ENCODE results near the gene POLDIP2. TPM values are rescaled to one million over a fixed set of nuclear protein-coding genes. Genes with fewer than 3 reads are reported as not detected.

The POLDIP2 gene
- total and polyA plus RNA-seq, 2 of the 13 experiments (the other 11 are each of a cell fraction or from before 2014, with no cell fraction given) = 85.9 to 114 TPM

GRCh38 chr17:28399808-28400207 is 42.5 kb upstream of the POLDIP2 start:
- CTCF ChIA-PET (ENCODE audit: low intra/inter-chr PET ratio, low total read pairs) = no interaction called here
- intact Hi-C loops (cut with micrococcal nuclease; ENCODE audit: unreplicated experiment) = no loop called here
- DNase-seq (ENCODE audit: low spot score) (no peak), FAIRE-seq (no peak), ATAC-seq (no peak)
- POLR2A ChIA-PET = interaction anchor here (1.2 to 3.1 kb wide), 5 partner anchors 17 to 52 kb away, joined by 3 to 18 read pairs (median 6); partner anchors contain the start of genes POLDIP2 and VTN
- H3K4me2 ChIP-seq (ENCODE audit: low read depth, low read length) = no peak overlapping the region
- TF ChIP-seq GTF3A (CRISPR knock-in tag; conservative IDR thresholded peaks at IDR 0.05) (no peak), ZNF570 (CRISPR knock-in tag; IDR thresholded peaks at IDR 0.05; ENCODE audit: borderline replicate concordance) (no peak), KLF15 (CRISPR knock-in tag; IDR thresholded peaks at IDR 0.05; ENCODE audit: borderline replicate concordance) (no peak), NR2F1 (CRISPR knock-in tag; IDR thresholded peaks at IDR 0.05) (no peak), ZNF121 (CRISPR knock-in tag; IDR thresholded peaks at IDR 0.05) (peak; percentile 73)
- peaks cover 13 to 33% of the 10 kb centered on the region in 2 experiments for H3K36me3 ChIP-seq (replicated peaks in 1 of 2; ENCODE audit: control insufficient read depth in 1 of 2, insufficient read depth in 2 of 2, low read length in 2 of 2)
- no peak overlapping the region for H3K27ac ChIP-seq (ENCODE audit: extremely low read length, insufficient read depth, low read length)
- WGBS (ENCODE audit: low lambda C conversion rate) = 98% methylated on average over 4 of the region's 4 CpGs
- H3K79me2 ChIP-seq (ENCODE audit: insufficient read depth, low read length) = peaks cover 8% of the 10 kb centered on the region
- no peaks in the 10 kb centered on the region for H3K27me3 ChIP-seq (ENCODE audit: control insufficient read depth in 1 of 2, insufficient read depth in 2 of 2, low read length in 2 of 2)
- H2AFZ ChIP-seq (ENCODE audit: low read length) = no peak overlapping the region
- peaks cover 53% of the 10 kb centered on the region for H3K4me1 ChIP-seq (ENCODE audit: insufficient read depth, low read length)
- H4K20me1 ChIP-seq (ENCODE audit: insufficient read depth, low read length) = no peaks in the 10 kb centered on the region
- H3K9ac ChIP-seq (ENCODE audit: insufficient read depth, low read depth, low read length) = no peak overlapping the region
- H3K4me3 ChIP-seq (replicated peaks in 1 of 3; ENCODE audit: insufficient read depth in 1 of 3, low read depth in 2 of 3, low read length in 3 of 3) = no peak overlapping the region
- BruUV-seq (replicated peaks) = no TSS peak
- H3K9me3 ChIP-seq (ENCODE audit: low read length) = no peaks in the 10 kb centered on the region
- in situ Hi-C loops (cut with HindIII; ENCODE audit: extremely low pct_ligation_motif_present, low pct_unique_long_range_greater_than_20kb) = no loop called here

GRCh38 chr17:28398280-28398981 is 41.1 kb upstream of the POLDIP2 start:
- BruUV-seq (replicated peaks) = TSS peak; percentile 0
- peak overlapping the region; percentile 31 for H3K27ac ChIP-seq (ENCODE audit: extremely low read length, insufficient read depth, low read length)
- ChIA-PET CTCF (ENCODE audit: low intra/inter-chr PET ratio, low total read pairs) (no interaction called here), POLR2A (interaction anchor here (0.9 to 4.8 kb wide), 10 partner anchors 8 to 153 kb away, joined by 3 to 33 read pairs (median 6); partner anchors contain the start of genes POLDIP2, SARM1, SEBOX and SLC46A1)
- peaks cover 13 to 30% of the 10 kb centered on the region in 2 experiments for H3K36me3 ChIP-seq (replicated peaks in 1 of 2; ENCODE audit: control insufficient read depth in 1 of 2, insufficient read depth in 2 of 2, low read length in 2 of 2)
- intact Hi-C loops (cut with micrococcal nuclease; ENCODE audit: unreplicated experiment) (no loop called here), in situ Hi-C loops (cut with HindIII; ENCODE audit: extremely low pct_ligation_motif_present, low pct_unique_long_range_greater_than_20kb) (no loop called here)
- DNase-seq (ENCODE audit: low spot score) = peak; percentile 8
- ATAC-seq = peak; percentile 73
- H4K20me1 ChIP-seq (ENCODE audit: insufficient read depth, low read length) = no peaks in the 10 kb centered on the region
- H3K4me3 ChIP-seq (replicated peaks in 1 of 3; ENCODE audit: insufficient read depth in 1 of 3, low read depth in 2 of 3, low read length in 3 of 3) = no peak overlapping the region
- no peak overlapping the region for H2AFZ ChIP-seq (ENCODE audit: low read length)
- 60% methylated on average over 4 of the region's 6 CpGs for WGBS (ENCODE audit: low lambda C conversion rate)
- H3K79me2 ChIP-seq (ENCODE audit: insufficient read depth, low read length) = no peaks in the 10 kb centered on the region
- FAIRE-seq = peak; percentile 53
- H3K27me3 ChIP-seq (ENCODE audit: control insufficient read depth in 1 of 2, insufficient read depth in 2 of 2, low read length in 2 of 2) = no peaks in the 10 kb centered on the region
- no peaks in the 10 kb centered on the region for H3K9me3 ChIP-seq (ENCODE audit: low read length)
- peak overlapping the region; percentile 38 for H3K4me2 ChIP-seq (ENCODE audit: low read depth, low read length)
- H3K9ac ChIP-seq (ENCODE audit: insufficient read depth, low read depth, low read length) = no peak overlapping the region
- peaks cover 40% of the 10 kb centered on the region for H3K4me1 ChIP-seq (ENCODE audit: insufficient read depth, low read length)
- TF ChIP-seq ZNF180 (CRISPR knock-in tag; IDR thresholded peaks at IDR 0.05; ENCODE audit: borderline replicate concordance, low read depth) = no peak
- no peak for TF ChIP-seq ZMYM4 (CRISPR knock-in tag; IDR thresholded peaks at IDR 0.05)
- TF ChIP-seq ZMAT5 (CRISPR knock-in tag; IDR thresholded peaks at IDR 0.05; ENCODE audit: borderline replicate concordance, low read depth) = no peak
- no peak for TF ChIP-seq ZNF782 (CRISPR knock-in tag; IDR thresholded peaks at IDR 0.05; ENCODE audit: borderline replicate concordance)
- no peak for TF ChIP-seq ZNF770 (CRISPR knock-in tag; IDR thresholded peaks at IDR 0.05)
- no peak for TF ChIP-seq ZNF296 (CRISPR knock-in tag; conservative IDR thresholded peaks at IDR 0.05)
- peak; percentile 85 for TF ChIP-seq PPARG (CRISPR knock-in tag; conservative IDR thresholded peaks at IDR 0.05)
- TF ChIP-seq ZNF766 (CRISPR knock-in tag; IDR thresholded peaks at IDR 0.05; ENCODE audit: borderline replicate concordance) = 0 out of 2 replicates have a peak, but pooled peaks have one; percentile 65
- TF ChIP-seq AGO2 (optimal IDR thresholded peaks at IDR 0.05; ENCODE audit: low read depth, low read length) = peak; percentile 15
- TF ChIP-seq ZNF441 (CRISPR knock-in tag; IDR thresholded peaks at IDR 0.05; ENCODE audit: borderline replicate concordance) = 0 out of 2 replicates have a peak, but pooled peaks have one; percentile 40
- no peak for TF ChIP-seq ZNF235 (CRISPR knock-in tag; IDR thresholded peaks at IDR 0.05; ENCODE audit: borderline replicate concordance)
